ENCODE measurements around the gene AK9. TPM values are rescaled to one million over a fixed set of nuclear protein-coding genes. Genes with fewer than 3 reads are reported as not detected.

The AK9 gene
- polyA plus RNA-seq, 1 of the 3 experiments (the other 2 are of a cell fraction) = 0.76 TPM

GRCh38 chr6:109498052-109498451 lies 192.9 kb downstream of the AK9 start:
- Histone ChIP-seq H3K4me2 (no peak overlapping the region), H3K4me3 (ENCODE audit: low read depth in 2 of 2, low read length in 1 of 2) (no peak overlapping the region), H3K4me1 (ENCODE audit: control insufficient read depth in 1 of 2, insufficient read depth in 2 of 2, low read depth in 1 of 2, low read length in 1 of 2) (no peaks in the 10 kb centered on the region), H3K79me2 (ENCODE audit: insufficient read depth) (no peaks in the 10 kb centered on the region), H3K9me3 (no peaks in the 10 kb centered on the region), H3K27me3 (ENCODE audit: insufficient read depth) (no peaks in the 10 kb centered on the region; the same call in 1 of the 2 replicates), H3F3A (replicated peaks; ENCODE audit: insufficient read depth) (no peaks in the 10 kb centered on the region), H3K9ac (no peak overlapping the region), H3K9me2 (no peaks in the 10 kb centered on the region), H3K36me3 (replicated peaks in 1 of 2; ENCODE audit: control insufficient read depth in 1 of 2, insufficient read depth in 2 of 2, low read length in 1 of 2) (no peaks in the 10 kb centered on the region), H4K20me1 (ENCODE audit: insufficient read depth) (no peaks in the 10 kb centered on the region), H2AFZ (ENCODE audit: low read depth) (no peak overlapping the region), H3K27ac (ENCODE audit: low read depth in 2 of 2, low read length in 1 of 2) (no peak overlapping the region)
- CTCF ChIA-PET = no interaction called here
- POLR2A ChIA-PET = no interaction called here
- DNase-seq = no peak
- TF ChIP-seq ELF1 (IDR thresholded peaks at IDR 0.05) = no peak
- no peak for TF ChIP-seq CTCF (IDR thresholded peaks at IDR 0.05)
- no peak for TF ChIP-seq SIN3A (IDR thresholded peaks at IDR 0.05; ENCODE audit: borderline replicate concordance, low read depth, low read length)
- TF ChIP-seq TEAD4 (IDR thresholded peaks at IDR 0.05; ENCODE audit: borderline replicate concordance, insufficient read depth) = no peak
- TF ChIP-seq FOXJ3 (CRISPR knock-in tag; IDR thresholded peaks at IDR 0.05) = no peak
- no peak for TF ChIP-seq POLR2AphosphoS5 (IDR thresholded peaks at IDR 0.05; ENCODE audit: low read depth, low read length)
- no peak for TF ChIP-seq GABPA (IDR thresholded peaks at IDR 0.05; ENCODE audit: low read depth)
- no peak for TF ChIP-seq YY1 (IDR thresholded peaks at IDR 0.05; ENCODE audit: low read depth)
- TF ChIP-seq MXI1 (IDR thresholded peaks at IDR 0.05; ENCODE audit: low read depth, low read length) = no peak
- TF ChIP-seq RXRA (IDR thresholded peaks at IDR 0.05; ENCODE audit: borderline replicate concordance, low read depth) = no peak
- TF ChIP-seq NFIC (IDR thresholded peaks at IDR 0.05; ENCODE audit: borderline replicate concordance) = no peak
- TF ChIP-seq PBX3 (IDR thresholded peaks at IDR 0.05) = no peak
- TF ChIP-seq RAD21 (IDR thresholded peaks at IDR 0.05; ENCODE audit: low read length) = no peak
- no peak for TF ChIP-seq FOSL2 (IDR thresholded peaks at IDR 0.05; ENCODE audit: borderline replicate concordance, low read depth)
- 82% methylated on average over 4 of the region's 4 CpGs for WGBS (ENCODE audit: low lambda C conversion rate)

- DNase-seq = no peak
- WGBS (ENCODE audit: low lambda C conversion rate) = 62% methylated on average over 9 of the region's 9 CpGs
- POLR2A ChIA-PET = no interaction called here
Observed at GRCh38 chr6:109496036-109496772, 194.8 kb downstream of the AK9 start.

More at GRCh38 chr6:109496036-109496772, 194.8 kb downstream of the AK9 start:
- H3K9me3 ChIP-seq = no peaks in the 10 kb centered on the region
- no peaks in the 10 kb centered on the region for H3F3A ChIP-seq (replicated peaks; ENCODE audit: insufficient read depth)
- H3K27ac ChIP-seq (ENCODE audit: low read depth in 2 of 2, low read length in 1 of 2) = no peak overlapping the region
- no peaks in the 10 kb centered on the region for H4K20me1 ChIP-seq (ENCODE audit: insufficient read depth)
- no peak overlapping the region for H3K9ac ChIP-seq
- no peaks in the 10 kb centered on the region for H3K79me2 ChIP-seq (ENCODE audit: insufficient read depth)
- CTCF ChIA-PET = interaction anchor here (0.7 to 1.5 kb wide), 2 partner anchors 544 to 1763 kb away, joined by 3 read pairs; no protein-coding TSS in a partner anchor
- no peak overlapping the region for H2AFZ ChIP-seq (ENCODE audit: low read depth)
- TF ChIP-seq TCF12 (IDR thresholded peaks at IDR 0.05) = 0 out of 2 replicates have a peak, but pooled peaks have one; percentile 13
- TF ChIP-seq ZBTB33 (IDR thresholded peaks at IDR 0.05; ENCODE audit: borderline replicate concordance, low read depth) = no peak
- no peak overlapping the region for H3K4me2 ChIP-seq
- H3K4me1 ChIP-seq (ENCODE audit: control insufficient read depth in 1 of 2, insufficient read depth in 2 of 2, low read depth in 1 of 2, low read length in 1 of 2) = no peaks in the 10 kb centered on the region
- H3K27me3 ChIP-seq (ENCODE audit: insufficient read depth) = no peaks in the 10 kb centered on the region; the same call in 1 of the 2 replicates
- no peak overlapping the region for H3K4me3 ChIP-seq (ENCODE audit: low read depth in 2 of 2, low read length in 1 of 2)
- no peaks in the 10 kb centered on the region for H3K36me3 ChIP-seq (replicated peaks in 1 of 2; ENCODE audit: control insufficient read depth in 1 of 2, insufficient read depth in 2 of 2, low read length in 1 of 2)
- no peaks in the 10 kb centered on the region for H3K9me2 ChIP-seq
